Epithelial cell of esophagus (primary cell): ENCODE results near the gene IFT172.

Experiments used
- DNase-seq: peaks from one replicate; pipeline ENCODE4 v3.0.0; 2010; ENCODE audit warnings: low read depth
- H3K4me3 ChIP-seq: 2 replicates; pipeline ENCODE4 v1.5.1; 2011; ENCODE audit warnings: mild to moderate bottlenecking, low read length, control low read depth
- CTCF ChIP-seq: IDR thresholded peaks from 2 replicates; pipeline ENCODE4 v1.5.1; 2011; ENCODE audit warnings: low read depth, mild to moderate bottlenecking, low read length, control low read depth, inconsistent platforms; ENCODE audit not compliant: insufficient read depth; ENCODE audit errors: missing control alignments

IFT172 gene

GRCh38 chr2:27501042-27501441, 11.5 kb upstream of the IFT172 start:
- no peak for TF ChIP-seq CTCF
- no peak overlapping the region for H3K4me3 ChIP-seq
- DNase-seq = peak; percentile 53

- no peak for TF ChIP-seq CTCF
Observed at GRCh38 chr2:27498975-27499374, 9.4 kb upstream of the IFT172 start.

GRCh38 chr2:27497288-27497627, 7.7 kb upstream of the IFT172 start:
- TF ChIP-seq CTCF = no peak
- no peak for DNase-seq
- H3K4me3 ChIP-seq = no peak overlapping the region

More at GRCh38 chr2:27498975-27499374, 9.4 kb upstream of the IFT172 start:
- no peak overlapping the region for H3K4me3 ChIP-seq
- no peak for DNase-seq

GRCh38 chr2:27496357-27497287, 7.1 kb upstream of the IFT172 start, which contains the start of gene GCKR:
GCKR (plus strand) TSS chr2:27496839; CDS start chr2:27496905, 66 bp downstream.
- DNase-seq = peak; percentile 65
- no peak within 1 kb of the TSS for H3K4me3 ChIP-seq
- TF ChIP-seq CTCF = no peak

- no peak for TF ChIP-seq CTCF
- DNase-seq = no peak
- H3K4me3 ChIP-seq = no peak overlapping the region
Observed at GRCh38 chr2:27495840-27496356, 6.4 kb upstream of the IFT172 start.

- no peak for TF ChIP-seq CTCF
- DNase-seq = peak; percentile 26
- H3K4me3 ChIP-seq = peak within 1 kb of the TSS; percentile 59
Observed at GRCh38 chr2:27494944-27495554, 5.5 kb upstream of the IFT172 start, which contains the start of gene FNDC4. FNDC4 (minus strand) TSS chr2:27495200; CDS start chr2:27494679, 521 bp downstream.
